IPS-15b (cell line): Measurements from ENCODE around the gene TRMT2B.
"Not testable (repeated sequence)": the region's sequence is repeated elsewhere in the genome, so short reads cannot be mapped to it uniquely, and the experiment has no call there.

Experiments used
- H3K27me3 ChIP-seq: one replicate; pipeline ENCODE4 v1.6.1; 2013; ENCODE audit warnings: low read length; ENCODE audit not compliant: control insufficient read depth, insufficient read depth
- H3K36me3 ChIP-seq: one replicate; pipeline ENCODE4 v1.6.1; 2013; ENCODE audit warnings: low read length; ENCODE audit not compliant: control insufficient read depth, insufficient read depth
- H3K4me1 ChIP-seq: one replicate; pipeline ENCODE4 v1.6.1; 2013; ENCODE audit warnings: mild to moderate bottlenecking, low read length; ENCODE audit not compliant: control insufficient read depth, insufficient read depth
- H3K4me3 ChIP-seq: one replicate; pipeline ENCODE4 v1.5.1; 2013; ENCODE audit warnings: low read depth, low read length
- H3K9ac ChIP-seq: one replicate; pipeline ENCODE4 v1.6.1; 2013; ENCODE audit warnings: low read depth, mild to moderate bottlenecking, low read length
- H3K9me3 ChIP-seq: one replicate; pipeline ENCODE4 v1.6.1; 2013; ENCODE audit warnings: mild to moderate bottlenecking, low read length; ENCODE audit not compliant: control insufficient read depth, insufficient read depth

Gene TRMT2B

GRCh38 chrX:101057093-101057714, 5.3 kb upstream of the TRMT2B start:
- no peaks in the 10 kb centered on the region for H3K36me3 ChIP-seq
- no peak overlapping the region for H3K4me3 ChIP-seq
- no peak overlapping the region for H3K9ac ChIP-seq
- no peaks in the 10 kb centered on the region for H3K27me3 ChIP-seq
- H3K9me3 ChIP-seq: no peaks in the 10 kb centered on the region
- no peaks in the 10 kb centered on the region for H3K4me1 ChIP-seq

DNA sequence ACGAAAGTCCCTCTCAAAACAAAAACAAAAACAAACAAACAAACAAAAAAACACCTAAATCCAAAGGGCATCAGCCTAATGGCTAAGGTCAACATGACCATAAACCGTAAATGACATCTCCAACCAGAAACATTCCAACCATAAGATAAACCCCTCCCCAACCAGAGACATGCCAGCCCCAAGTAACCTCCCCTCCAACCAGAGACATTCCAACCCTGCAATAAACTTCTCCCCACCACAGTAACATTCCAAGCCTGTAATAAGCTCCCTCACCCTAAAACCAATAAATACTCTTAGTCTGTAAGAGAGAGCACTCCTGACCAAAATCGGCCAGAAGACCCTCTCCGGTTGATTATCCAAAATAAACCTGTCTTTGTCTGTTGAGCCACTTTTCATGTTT, 4.6 kb upstream of the TRMT2B start:
- H3K36me3 ChIP-seq, H3K9me3 ChIP-seq, H3K27me3 ChIP-seq, H3K4me1 ChIP-seq, H3K9ac ChIP-seq, H3K4me3 ChIP-seq: not testable (repeated sequence)

GRCh38 chrX:101051153-101051548, 760 bp downstream of the TRMT2B start:
- Histone ChIP-seq H3K4me1 (no peaks in the 10 kb centered on the region), H3K4me3 (peak overlapping the region; percentile 71), H3K36me3 (no peaks in the 10 kb centered on the region), H3K27me3 (no peaks in the 10 kb centered on the region), H3K9ac (peak overlapping the region; percentile 38), H3K9me3 (no peaks in the 10 kb centered on the region)

DNA sequence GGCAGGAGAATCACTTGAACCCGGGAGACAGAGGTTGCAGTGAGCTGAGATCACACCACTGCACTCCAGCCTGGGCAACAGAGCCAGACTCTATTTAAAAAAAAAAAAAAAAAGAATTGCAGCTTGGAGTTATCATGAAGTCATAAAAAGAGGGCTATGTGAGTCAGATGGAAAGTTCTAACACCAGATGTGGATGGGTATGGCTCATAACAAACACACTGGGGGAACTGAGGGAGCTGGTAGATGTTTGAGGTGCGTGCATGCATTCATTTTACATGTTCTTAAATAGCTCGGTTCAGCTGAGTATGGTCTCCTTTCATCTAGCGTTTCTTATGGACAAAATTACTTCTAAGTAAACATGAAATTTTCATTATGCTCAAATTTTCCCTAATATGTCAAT, 11.7 kb downstream of the TRMT2B start:
- Histone ChIP-seq H3K27me3 (no peaks in the 10 kb centered on the region), H3K9me3 (no peaks in the 10 kb centered on the region), H3K36me3 (peaks cover 10% of the 10 kb centered on the region), H3K4me1 (no peaks in the 10 kb centered on the region), H3K4me3 (no peak overlapping the region), H3K9ac (no peak overlapping the region)

GRCh38 chrX:101037231-101037630, 14.7 kb downstream of the TRMT2B start:
- H3K36me3 ChIP-seq: peaks cover 10% of the 10 kb centered on the region
- H3K4me3 ChIP-seq: no peak overlapping the region
- H3K4me1 ChIP-seq: no peaks in the 10 kb centered on the region
- no peak overlapping the region for H3K9ac ChIP-seq
- no peaks in the 10 kb centered on the region for H3K9me3 ChIP-seq
- H3K27me3 ChIP-seq: no peaks in the 10 kb centered on the region

DNA sequence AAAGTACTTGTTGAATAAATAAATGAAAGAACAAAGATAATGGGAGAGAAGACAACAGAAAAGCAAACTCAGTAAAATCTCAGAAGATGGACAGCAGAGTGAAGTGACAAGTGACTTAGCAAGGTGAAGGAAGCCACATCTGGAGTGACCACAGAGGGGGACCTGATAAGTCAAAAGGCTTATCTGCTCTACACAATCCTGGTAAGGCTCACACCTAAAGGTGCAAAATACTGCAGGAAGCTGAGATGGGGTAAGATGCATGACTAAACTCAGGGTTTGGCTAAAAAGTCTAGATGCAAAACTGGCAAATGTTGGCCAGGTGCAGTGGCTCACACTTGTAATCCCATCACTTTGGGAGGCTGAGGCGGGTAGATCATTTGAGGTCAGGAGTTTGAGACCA, 22.2 kb downstream of the TRMT2B start:
- Histone ChIP-seq H3K9ac (no peak overlapping the region), H3K27me3 (no peaks in the 10 kb centered on the region), H3K36me3 (no peaks in the 10 kb centered on the region), H3K4me3 (no peak overlapping the region), H3K9me3 (no peaks in the 10 kb centered on the region), H3K4me1 (no peaks in the 10 kb centered on the region)

- H3K4me1 ChIP-seq: no peaks in the 10 kb centered on the region
- no peaks in the 10 kb centered on the region for H3K9me3 ChIP-seq
- H3K36me3 ChIP-seq: no peaks in the 10 kb centered on the region
- no peaks in the 10 kb centered on the region for H3K27me3 ChIP-seq
- no peak overlapping the region for H3K9ac ChIP-seq
- no peak overlapping the region for H3K4me3 ChIP-seq
Observed at GRCh38 chrX:101028562-101028961, 23.3 kb downstream of the TRMT2B start.

- no peaks in the 10 kb centered on the region for H3K9me3 ChIP-seq
- H3K4me1 ChIP-seq: no peaks in the 10 kb centered on the region
- no peaks in the 10 kb centered on the region for H3K27me3 ChIP-seq
- no peak overlapping the region for H3K9ac ChIP-seq
- H3K36me3 ChIP-seq: no peaks in the 10 kb centered on the region
- H3K4me3 ChIP-seq: no peak overlapping the region
Observed at GRCh38 chrX:101025126-101025525, 26.8 kb downstream of the TRMT2B start.

DNA sequence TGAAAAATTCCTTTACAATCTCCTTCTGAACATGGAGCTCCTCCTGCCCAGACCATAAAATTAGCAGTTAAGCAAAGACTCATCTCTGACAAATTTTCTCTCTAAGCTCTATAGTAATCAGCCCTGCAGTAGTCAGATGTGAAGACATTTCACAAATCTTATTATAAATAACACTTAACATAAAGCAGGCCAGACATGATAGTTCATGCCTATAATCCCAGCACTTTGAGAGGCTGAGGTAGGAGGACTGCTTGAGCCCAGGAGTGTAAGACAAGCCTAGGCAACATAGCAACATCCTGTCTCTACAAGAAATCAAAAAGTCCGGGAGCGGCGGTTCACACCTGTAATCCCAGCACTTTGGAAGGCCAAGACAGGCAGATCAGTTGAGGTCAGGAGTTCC, 29.9 kb downstream of the TRMT2B start:
- no peaks in the 10 kb centered on the region for H3K36me3 ChIP-seq
- no peaks in the 10 kb centered on the region for H3K27me3 ChIP-seq

DNA sequence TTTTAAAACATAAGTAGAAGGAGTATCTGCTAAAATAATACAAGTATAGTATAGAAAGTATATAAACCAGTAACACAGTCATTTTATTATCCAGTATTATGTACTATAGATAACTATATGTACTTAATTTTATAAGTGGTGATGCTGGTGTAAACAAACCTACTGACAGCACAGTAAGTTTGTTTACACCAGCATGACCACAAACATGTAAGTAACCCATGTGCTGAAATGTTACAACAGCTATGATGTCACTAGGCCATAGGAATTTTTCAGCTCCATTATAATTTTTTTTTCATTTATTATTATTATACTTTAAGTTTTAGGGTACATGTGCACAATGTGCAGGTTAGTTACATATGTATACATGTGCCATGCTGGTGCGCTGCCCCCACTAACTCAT, 39.9 kb downstream of the TRMT2B start:
- not testable (repeated sequence) for H3K9me3 ChIP-seq, H3K27me3 ChIP-seq

More for the DNA sequence above, 29.9 kb downstream of the TRMT2B start:
- no peaks in the 10 kb centered on the region for H3K4me1 ChIP-seq
- H3K9ac ChIP-seq: no peak overlapping the region
- H3K9me3 ChIP-seq: no peaks in the 10 kb centered on the region
- H3K4me3 ChIP-seq: no peak overlapping the region

DNA sequence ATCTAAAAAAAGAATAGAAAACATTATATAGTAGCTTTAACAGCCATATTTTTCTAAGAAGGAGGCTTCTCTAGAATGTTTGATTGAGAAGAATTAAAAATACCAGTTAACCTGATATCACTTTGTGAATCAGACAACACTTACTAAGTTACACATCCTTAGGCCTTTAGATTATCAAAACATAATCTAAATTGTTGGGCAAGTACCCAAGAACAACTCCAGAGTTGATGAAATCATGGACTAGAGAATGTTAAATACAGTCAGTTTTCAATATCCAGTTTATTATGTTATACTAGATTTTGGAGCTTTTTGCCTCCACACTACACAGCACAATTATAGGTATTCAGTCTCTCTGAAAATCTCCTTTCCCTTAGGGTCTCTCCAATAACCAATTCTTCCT, 42.8 kb downstream of the TRMT2B start:
- Histone ChIP-seq H3K36me3 (no peaks in the 10 kb centered on the region), H3K9ac (no peak overlapping the region), H3K4me3 (no peak overlapping the region), H3K27me3 (no peaks in the 10 kb centered on the region), H3K9me3 (no peaks in the 10 kb centered on the region), H3K4me1 (no peaks in the 10 kb centered on the region)

More for the DNA sequence above, 39.9 kb downstream of the TRMT2B start:
- H3K4me1 ChIP-seq, H3K9ac ChIP-seq, H3K36me3 ChIP-seq, H3K4me3 ChIP-seq: not testable (repeated sequence)

- Histone ChIP-seq H3K9me3 (no peaks in the 10 kb centered on the region), H3K4me1 (no peaks in the 10 kb centered on the region), H3K9ac (no peak overlapping the region), H3K4me3 (no peak overlapping the region), H3K27me3 (no peaks in the 10 kb centered on the region), H3K36me3 (no peaks in the 10 kb centered on the region)
Observed at GRCh38 chrX:100999451-100999850, 52.5 kb downstream of the TRMT2B start.
